GM19324 (cell line): ENCODE data around the gene TM9SF1.

Experiments used
- ATAC-seq: cut with Tn5 transposase; IDR thresholded peaks from one replicate; pipeline ENCODE4 v1.9.1; 2021; ENCODE audit warnings: mild to moderate bottlenecking, moderate library complexity; ENCODE audit not compliant: unreplicated experiment, low FRiP score

The TM9SF1 gene

GRCh38 chr14:24181371-24182077 lies 13.7 kb downstream of the TM9SF1 start:
- ATAC-seq, result no peak

DNA sequence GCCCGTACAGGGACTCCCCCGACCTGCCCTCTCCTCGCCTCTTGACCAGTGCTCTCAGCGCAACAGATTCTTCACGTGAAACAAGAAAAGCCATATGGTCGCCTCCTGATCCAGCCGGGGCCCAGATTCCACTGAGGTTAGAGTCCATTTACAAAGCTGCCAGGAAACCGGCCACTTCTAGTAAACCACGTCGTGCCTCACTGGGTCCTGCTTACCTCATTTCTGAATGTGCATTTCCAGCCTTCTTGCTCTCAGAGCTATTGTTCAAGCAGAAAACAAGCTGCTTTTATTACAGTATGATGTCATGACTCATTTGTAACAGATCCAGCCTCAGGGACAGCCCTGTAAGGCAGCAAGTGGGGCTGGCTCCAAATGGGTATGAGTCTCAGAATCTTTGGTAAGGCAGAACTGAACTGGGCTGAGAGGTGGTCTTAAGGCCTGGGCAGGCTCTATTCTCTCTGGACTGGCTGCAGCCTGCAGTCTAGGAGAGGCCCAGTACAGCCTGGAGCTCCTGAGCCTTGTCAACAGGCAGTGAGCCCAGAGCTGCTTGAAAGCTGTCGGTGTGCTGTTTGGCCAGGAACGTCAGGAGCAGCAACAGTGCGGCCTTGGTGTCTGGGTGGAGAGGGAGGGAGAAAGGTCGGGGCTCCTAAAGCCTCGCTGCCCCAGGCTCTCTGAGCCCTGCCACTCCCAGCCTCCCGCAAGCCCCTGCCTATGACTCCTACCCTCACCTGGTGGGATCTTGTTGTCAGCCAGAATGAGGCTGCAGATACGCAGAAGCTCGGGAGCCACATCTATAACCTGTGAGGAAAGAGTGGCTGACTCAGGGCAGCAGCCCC lies 15.1 kb downstream of the TM9SF1 start:
- ATAC-seq, result no peak

DNA sequence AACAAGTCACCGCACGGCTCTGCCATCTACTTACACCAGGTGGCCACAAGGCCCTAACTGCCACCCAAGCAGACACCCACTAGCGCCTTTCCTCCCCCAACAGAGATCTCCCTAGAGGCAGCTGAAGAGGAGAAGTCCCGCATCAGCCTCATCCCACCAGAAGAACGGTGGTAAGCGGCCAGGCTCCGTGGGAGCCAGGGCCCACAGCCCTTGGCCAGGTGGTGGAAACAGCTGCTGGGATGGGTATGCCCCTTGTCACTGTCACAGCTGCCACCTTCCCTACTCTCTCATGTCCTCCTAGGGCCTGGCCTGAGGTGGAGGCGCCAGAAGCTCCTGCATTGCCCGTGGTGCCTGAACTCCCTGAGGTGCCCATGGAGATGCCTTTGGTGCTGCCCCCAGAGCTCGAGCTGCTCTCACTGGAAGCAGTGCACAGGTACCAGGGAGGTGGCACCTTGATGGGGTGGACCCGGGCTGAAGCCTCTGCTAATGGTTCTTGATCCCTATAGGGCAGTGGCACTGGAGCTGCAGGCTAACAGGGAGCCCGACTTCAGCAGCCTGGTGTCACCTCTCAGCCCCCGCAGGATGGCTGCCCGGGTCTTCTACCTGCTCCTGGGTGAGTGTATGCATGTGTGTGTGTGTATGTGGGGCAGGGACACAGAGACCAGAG lies 15.8 kb downstream of the TM9SF1 start:
- no peak for ATAC-seq

- ATAC-seq, result no peak
Observed at GRCh38 chr14:24178399-24179178, 16.7 kb downstream of the TM9SF1 start.

GRCh38 chr14:24177891-24178290 lies 17.4 kb downstream of the TM9SF1 start:
- ATAC-seq, result no peak

GRCh38 chr14:24177041-24177825 lies 18.0 kb downstream of the TM9SF1 start:
- ATAC-seq, result no peak

- no peak for ATAC-seq
Observed at GRCh38 chr14:24176599-24176998, 18.6 kb downstream of the TM9SF1 start.

DNA sequence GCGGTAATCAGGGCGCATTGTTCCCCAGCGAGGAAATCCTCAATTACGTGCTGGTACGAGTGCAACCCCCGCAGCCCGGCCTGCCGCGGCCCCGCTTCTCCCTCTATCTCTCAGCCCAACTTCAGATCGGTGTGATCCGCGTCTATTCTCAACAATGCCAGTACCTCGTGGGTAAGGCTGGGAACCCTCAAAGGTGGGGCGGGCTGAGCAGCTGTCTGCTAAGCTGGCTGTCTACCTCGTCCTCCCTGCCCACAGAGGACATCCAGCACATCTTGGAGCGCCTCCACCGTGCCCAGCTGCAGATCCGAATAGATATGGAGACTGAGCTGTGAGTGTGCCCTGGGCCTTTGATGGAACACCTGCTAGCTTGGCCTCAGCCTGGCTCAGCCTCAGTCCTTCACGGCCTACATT lies 22.4 kb downstream of the TM9SF1 start:
- no peak for ATAC-seq

GRCh38 chr14:24172261-24172860 lies 22.9 kb downstream of the TM9SF1 start:
- no peak for ATAC-seq

GRCh38 chr14:24171422-24172260 lies 23.6 kb downstream of the TM9SF1 start, which contains the start of gene REC8:
Gene REC8 (plus strand): TSS chr14:24172080. CDS start chr14:24172553, 473 bp downstream.
- ATAC-seq, result peak; percentile 83

DNA sequence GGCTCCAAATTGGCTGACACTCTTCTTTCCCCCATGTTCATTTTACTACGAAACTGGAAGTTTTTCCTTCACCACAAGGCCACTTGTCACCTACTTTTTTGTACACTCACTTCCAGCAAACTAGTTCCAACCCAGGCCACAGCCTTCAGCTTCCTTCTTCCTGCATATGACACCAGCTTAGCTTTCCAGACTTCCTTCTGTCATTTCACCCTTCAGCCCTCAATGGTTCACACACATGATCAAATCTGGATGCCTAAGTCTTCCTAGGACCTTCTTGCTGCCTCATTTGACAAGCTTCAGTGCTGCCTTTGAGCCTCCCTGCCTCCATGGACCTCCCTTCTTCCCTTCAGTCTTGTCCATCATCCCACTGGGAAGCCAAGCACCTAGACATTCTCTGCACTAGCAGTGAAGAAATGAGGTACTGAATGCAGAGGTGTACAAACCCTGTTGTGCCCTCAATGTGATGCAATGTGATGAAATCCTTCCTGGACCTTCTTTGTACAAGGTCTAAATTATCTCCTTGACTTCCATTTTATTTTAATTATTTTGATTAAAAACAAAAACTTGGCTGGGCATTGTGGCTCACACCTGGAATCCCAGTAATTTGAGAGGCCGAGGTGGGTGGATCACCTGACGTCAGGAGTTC lies 27.6 kb downstream of the TM9SF1 start:
- ATAC-seq, result no peak

GRCh38 chr14:24165785-24166184 lies 29.5 kb downstream of the TM9SF1 start:
- ATAC-seq, result no peak

- ATAC-seq, result no peak
Observed at GRCh38 chr14:24164518-24164991, 30.7 kb downstream of the TM9SF1 start.

GRCh38 chr14:24162093-24162492 lies 33.1 kb downstream of the TM9SF1 start:
- ATAC-seq, result no peak

DNA sequence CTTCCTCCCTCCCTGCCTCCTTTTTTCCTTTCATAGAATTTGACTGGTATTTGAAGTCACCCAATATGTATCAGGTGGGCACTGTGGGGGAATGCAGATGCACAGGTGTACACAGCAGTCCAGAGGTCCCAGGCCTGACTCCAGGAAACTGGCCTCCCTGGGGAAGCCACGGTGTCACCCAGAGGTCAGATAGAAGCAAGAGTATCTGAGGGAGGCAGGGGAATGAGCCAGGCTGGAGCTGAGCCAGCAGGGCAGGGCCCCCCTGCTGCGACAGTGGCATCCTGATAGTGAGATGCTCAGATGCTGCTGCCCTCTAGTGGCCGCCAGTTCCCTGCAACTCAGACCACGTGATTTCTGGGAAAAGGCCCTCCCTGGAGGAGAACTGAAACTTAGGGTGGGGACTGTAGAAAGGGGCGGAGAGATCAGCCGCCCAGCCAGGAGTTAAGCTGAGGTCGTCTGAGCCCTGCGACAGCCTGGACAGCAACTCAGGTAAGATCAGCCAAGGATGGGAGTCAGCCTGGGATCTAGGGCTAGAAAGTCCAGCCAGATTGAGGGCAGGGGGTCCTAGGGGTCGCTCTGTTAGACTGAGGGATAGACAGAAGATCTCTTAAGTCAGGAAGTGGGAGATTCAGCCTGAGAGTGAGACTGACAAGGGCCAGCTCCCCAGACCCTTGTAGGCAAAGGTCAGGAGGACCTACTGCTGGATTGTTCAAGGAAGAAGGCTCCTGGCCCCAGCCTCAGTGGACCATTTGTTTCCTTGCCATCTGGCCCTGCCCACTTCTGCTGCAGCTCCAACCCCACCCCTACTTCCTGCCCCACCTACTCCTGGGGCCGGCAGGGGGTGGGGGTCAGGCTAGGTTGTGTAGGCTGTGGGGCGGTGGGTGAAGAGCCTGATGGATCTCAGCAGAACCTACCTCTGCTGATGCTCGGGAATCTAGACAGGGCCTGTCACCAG lies 34.1 kb downstream of the TM9SF1 start, which contains the start of gene IRF9:
IRF9 (plus strand) TSS at position 416 of the 955 bp plus-strand sequence. CDS start 880 bp downstream, outside the sequence.
- ATAC-seq, result peak; percentile 83

DNA sequence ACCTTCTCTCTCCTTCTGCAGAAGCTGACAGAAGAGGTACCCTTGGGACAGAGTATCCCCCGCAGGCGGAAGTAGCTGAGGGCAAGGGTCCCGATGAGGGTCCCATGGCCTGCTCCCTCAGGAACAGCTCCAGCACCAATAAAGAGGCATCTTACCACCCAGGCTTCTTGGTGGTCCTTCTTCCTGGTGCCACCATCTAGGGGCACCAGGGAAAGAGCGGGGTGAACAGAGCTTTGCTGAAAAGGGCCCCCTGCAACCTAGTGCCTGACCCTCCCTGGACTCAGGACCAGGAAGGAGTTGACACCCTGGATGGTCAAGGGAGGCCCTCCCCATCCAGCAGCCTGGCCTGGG lies 34.8 kb downstream of the TM9SF1 start:
- ATAC-seq, result no peak
